Measurements from ENCODE around the gene RALGDS.
A peak's percentile ranks its signal among the peaks of the same experiment; 100 is the strongest.
"Not testable (repeated sequence)": the region's sequence is repeated elsewhere in the genome, so short reads cannot be mapped to it uniquely, and the experiment has no call there.

RALGDS gene

GRCh38 chr9:133121198-133121914, at the start of gene RALGDS:
Gene RALGDS, minus strand, starts transcription at chr9:133121240. Its CDS starts 86 bp downstream, at chr9:133121154.
- no peak for TF ChIP-seq CTCF (conservative IDR thresholded peaks at IDR 0.05; ENCODE audit: low read length)

GRCh38 chr9:133170716-133171115, 49.7 kb upstream of the RALGDS start:
- DNase-seq (ENCODE audit: low read depth), result no peak
- no peak for TF ChIP-seq CTCF (conservative IDR thresholded peaks at IDR 0.05; ENCODE audit: low read length)
- H3K4me3 ChIP-seq (ENCODE audit: low read length), result no peak overlapping the region

More at GRCh38 chr9:133121198-133121914, at the start of gene RALGDS:
- peak; percentile 83 for DNase-seq (ENCODE audit: low read depth)
- peak within 1 kb of the TSS; percentile 74 for H3K4me3 ChIP-seq (ENCODE audit: low read length)

- DNase-seq (ENCODE audit: low read depth); H3K4me3 ChIP-seq (ENCODE audit: low read length): not testable (repeated sequence)
These were observed 48.6 kb upstream of the RALGDS start for GRCh38 chr9:133169687-133170086.

GRCh38 chr9:133169102-133169501, 48.1 kb upstream of the RALGDS start:
- no peak overlapping the region for H3K4me3 ChIP-seq (ENCODE audit: low read length)
- no peak for DNase-seq (ENCODE audit: low read depth)
- no peak for TF ChIP-seq CTCF (conservative IDR thresholded peaks at IDR 0.05; ENCODE audit: low read length)

DNA sequence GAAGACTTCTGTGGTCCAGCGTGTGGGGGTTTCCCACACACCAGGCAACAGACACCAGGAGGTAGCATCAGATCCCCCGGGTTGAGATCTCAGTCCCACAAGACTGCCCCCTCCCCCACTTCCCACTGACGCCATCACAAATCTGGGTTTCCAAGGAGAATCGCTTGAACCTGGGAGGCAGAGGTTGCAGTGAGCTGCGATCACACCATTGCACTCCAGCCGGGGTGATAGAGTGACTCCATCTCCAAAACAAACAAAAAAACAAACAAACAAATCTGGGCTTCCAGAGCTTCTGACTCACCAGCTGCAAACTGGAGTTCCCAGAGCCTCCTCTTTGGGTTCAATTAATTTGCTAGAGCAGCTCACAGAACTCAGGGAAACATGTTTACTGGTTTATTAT, 47.4 kb upstream of the RALGDS start:
- TF ChIP-seq CTCF (conservative IDR thresholded peaks at IDR 0.05; ENCODE audit: low read length), result no peak
- H3K4me3 ChIP-seq (ENCODE audit: low read length), result no peak overlapping the region
- no peak for DNase-seq (ENCODE audit: low read depth)

GRCh38 chr9:133167769-133168168, 46.7 kb upstream of the RALGDS start:
- H3K4me3 ChIP-seq (ENCODE audit: low read length), result no peak overlapping the region
- DNase-seq (ENCODE audit: low read depth), result no peak
- no peak for TF ChIP-seq CTCF (conservative IDR thresholded peaks at IDR 0.05; ENCODE audit: low read length)

DNA sequence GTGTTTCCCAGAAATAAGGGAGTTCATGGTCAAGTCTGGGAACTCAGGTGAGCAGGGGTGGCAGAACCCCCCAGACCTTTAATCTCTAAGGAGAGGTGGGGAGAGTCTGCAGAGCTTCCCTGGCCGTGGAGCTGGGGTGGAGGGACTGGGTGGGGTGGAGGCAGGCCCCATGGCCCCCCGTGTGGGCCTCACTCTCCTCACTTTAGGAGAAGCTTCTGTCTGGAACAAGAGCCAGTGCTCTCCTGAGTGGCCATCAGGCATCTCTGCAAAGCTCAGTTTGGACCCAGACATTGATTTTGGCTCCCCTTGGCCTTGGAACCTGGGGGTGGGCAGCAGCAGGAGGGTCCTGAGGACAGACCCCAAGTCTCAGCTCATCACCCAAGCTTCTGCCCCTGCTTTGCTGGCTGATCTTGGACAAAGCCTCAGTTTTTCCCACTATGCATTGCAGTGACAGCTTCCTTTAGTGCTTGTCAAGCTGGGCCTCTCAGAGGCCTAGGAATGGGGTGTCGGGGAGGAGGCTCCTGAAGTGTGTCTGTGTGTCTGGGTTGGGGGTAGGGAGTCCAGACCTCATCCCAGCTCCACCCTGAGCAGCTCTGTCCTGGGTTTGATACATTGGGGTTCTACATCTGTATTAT, 46.2 kb upstream of the RALGDS start:
- no peak for TF ChIP-seq CTCF (conservative IDR thresholded peaks at IDR 0.05; ENCODE audit: low read length)
- no peak for DNase-seq (ENCODE audit: low read depth)
- H3K4me3 ChIP-seq (ENCODE audit: low read length), result no peak overlapping the region

All from AG10803 (cell line).